ENCODE results near the gene GNG11.
A peak's percentile ranks its signal among the peaks of the same experiment; 100 is the strongest.
"Not testable (repeated sequence)": the region's sequence is repeated elsewhere in the genome, so short reads cannot be mapped to it uniquely, and the experiment has no call there.

Gene GNG11

DNA sequence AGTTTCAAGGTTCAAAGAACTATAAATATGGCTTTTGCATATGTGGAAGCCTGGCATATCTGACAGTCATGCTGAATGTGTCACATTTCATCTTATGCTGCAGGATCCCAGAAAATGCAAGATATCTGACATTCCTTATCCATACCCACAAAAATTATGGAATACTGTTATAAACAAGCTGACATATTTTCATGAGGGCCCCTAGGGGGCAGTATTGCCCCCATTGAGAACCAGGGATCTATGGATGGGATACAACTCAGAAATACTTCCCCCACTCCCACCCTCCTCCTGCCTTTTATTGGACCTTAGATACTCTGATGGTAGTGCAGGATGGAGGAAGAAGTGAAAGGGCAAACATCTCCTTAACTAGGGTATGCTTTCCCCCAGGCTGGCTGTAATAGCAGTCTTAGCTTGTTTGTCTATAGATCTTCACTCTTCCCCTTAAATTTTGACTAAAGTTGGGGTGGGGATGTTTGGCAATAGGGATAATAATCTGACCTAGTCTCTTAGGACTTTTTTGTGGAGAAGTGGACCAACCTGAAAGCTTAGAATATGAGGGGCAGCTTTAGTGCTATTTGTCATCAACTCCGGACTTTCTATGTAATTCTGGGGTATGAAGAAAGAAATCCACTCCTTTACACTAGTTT, 18.6 kb upstream of the GNG11 start:
- DNase-seq (ENCODE audit: extremely low spot score), result peak; percentile 39
- ChIA-PET CTCF (interaction anchor here (0.5 to 1.2 kb wide), 8 partner anchors 12 to 592 kb away, joined by 3 to 4 read pairs (median 3); partner anchors contain the start of gene TFPI2), POLR2A (no interaction called here)
- no peak for TF ChIP-seq HDGF (IDR thresholded peaks at IDR 0.05; ENCODE audit: borderline replicate concordance)
- TF ChIP-seq ZNF384 (IDR thresholded peaks at IDR 0.05), result no peak
- TF ChIP-seq ARNT (IDR thresholded peaks at IDR 0.05), result no peak
- no peak for TF ChIP-seq SUZ12 (IDR thresholded peaks at IDR 0.05)
- no peak for TF ChIP-seq FOXA1 (IDR thresholded peaks at IDR 0.05)
- no peak for TF ChIP-seq L3MBTL2 (conservative IDR thresholded peaks at IDR 0.05)
- TF ChIP-seq LEF1 (IDR thresholded peaks at IDR 0.05; ENCODE audit: borderline replicate concordance), result no peak
- TF ChIP-seq FOXM1 (IDR thresholded peaks at IDR 0.05; ENCODE audit: borderline replicate concordance), result no peak
- no peak for TF ChIP-seq CTBP1 (IDR thresholded peaks at IDR 0.05; ENCODE audit: borderline replicate concordance)
- TF ChIP-seq BHLHE40 (IDR thresholded peaks at IDR 0.05; ENCODE audit: borderline replicate concordance), result no peak
- TF ChIP-seq TARDBP (IDR thresholded peaks at IDR 0.05), result no peak

- CTCF ChIA-PET, result interaction anchor here (0.9 kb wide), 1 partner anchor 14 kb away, joined by 3 read pairs; no protein-coding TSS in a partner anchor
- POLR2A ChIA-PET, result no interaction called here
- TF ChIP-seq SP1 (IDR thresholded peaks at IDR 0.05) (no peak), NFRKB (IDR thresholded peaks at IDR 0.05) (no peak), FOXA1 (IDR thresholded peaks at IDR 0.05) (no peak), TARDBP (IDR thresholded peaks at IDR 0.05) (no peak), BHLHE40 (IDR thresholded peaks at IDR 0.05; ENCODE audit: borderline replicate concordance) (no peak), SUZ12 (IDR thresholded peaks at IDR 0.05) (no peak), ELF4 (IDR thresholded peaks at IDR 0.05) (no peak), L3MBTL2 (conservative IDR thresholded peaks at IDR 0.05) (no peak), HDGF (IDR thresholded peaks at IDR 0.05; ENCODE audit: borderline replicate concordance) (no peak), CTBP1 (IDR thresholded peaks at IDR 0.05; ENCODE audit: borderline replicate concordance) (no peak), FOXM1 (IDR thresholded peaks at IDR 0.05; ENCODE audit: borderline replicate concordance) (no peak), ARNT (IDR thresholded peaks at IDR 0.05) (no peak), ZNF384 (IDR thresholded peaks at IDR 0.05) (no peak), FOXK2 (IDR thresholded peaks at IDR 0.05) (no peak), LEF1 (IDR thresholded peaks at IDR 0.05; ENCODE audit: borderline replicate concordance) (no peak)
- TF ChIP-seq, protein P1, sequence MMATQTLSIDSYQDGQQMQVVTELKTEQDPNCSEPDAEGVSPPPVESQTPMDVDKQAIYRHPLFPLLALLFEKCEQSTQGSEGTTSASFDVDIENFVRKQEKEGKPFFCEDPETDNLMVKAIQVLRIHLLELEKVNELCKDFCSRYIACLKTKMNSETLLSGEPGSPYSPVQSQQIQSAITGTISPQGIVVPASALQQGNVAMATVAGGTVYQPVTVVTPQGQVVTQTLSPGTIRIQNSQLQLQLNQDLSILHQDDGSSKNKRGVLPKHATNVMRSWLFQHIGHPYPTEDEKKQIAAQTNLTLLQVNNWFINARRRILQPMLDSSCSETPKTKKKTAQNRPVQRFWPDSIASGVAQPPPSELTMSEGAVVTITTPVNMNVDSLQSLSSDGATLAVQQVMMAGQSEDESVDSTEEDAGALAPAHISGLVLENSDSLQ (IDR thresholded peaks at IDR 0.05), result no peak
- no peak for DNase-seq (ENCODE audit: extremely low spot score)
These were observed 15.3 kb upstream of the GNG11 start, which contains the start of gene GNGT1 for GRCh38 chr7:93906267-93906666. Gene GNGT1, plus strand, starts transcription at chr7:93906567. Its CDS starts 180 bp downstream, at chr7:93906747.

GRCh38 chr7:93910076-93910994, 11.2 kb upstream of the GNG11 start:
- ChIA-PET POLR2A (interaction anchor here (1.3 kb wide), 1 partner anchor 11 kb away, joined by 5 read pairs; the partner anchor contains the start of gene GNG11), CTCF (interaction anchor here (0.6 kb wide), 2 partner anchors 10 to 526 kb away, joined by 3 to 7 read pairs; no protein-coding TSS in a partner anchor)
- DNase-seq (ENCODE audit: extremely low spot score), result no peak
- TF ChIP-seq FOXK2 (IDR thresholded peaks at IDR 0.05) (no peak), FOXA1 (IDR thresholded peaks at IDR 0.05) (no peak), ELF4 (IDR thresholded peaks at IDR 0.05) (no peak), CTBP1 (IDR thresholded peaks at IDR 0.05; ENCODE audit: borderline replicate concordance) (no peak), ZNF384 (IDR thresholded peaks at IDR 0.05) (no peak), TARDBP (IDR thresholded peaks at IDR 0.05) (no peak), SUZ12 (IDR thresholded peaks at IDR 0.05) (no peak), NFRKB (IDR thresholded peaks at IDR 0.05) (no peak), HDGF (IDR thresholded peaks at IDR 0.05; ENCODE audit: borderline replicate concordance) (no peak), L3MBTL2 (conservative IDR thresholded peaks at IDR 0.05) (no peak), BHLHE40 (IDR thresholded peaks at IDR 0.05; ENCODE audit: borderline replicate concordance) (no peak), LEF1 (IDR thresholded peaks at IDR 0.05; ENCODE audit: borderline replicate concordance) (no peak), FOXM1 (IDR thresholded peaks at IDR 0.05; ENCODE audit: borderline replicate concordance) (no peak), ARNT (IDR thresholded peaks at IDR 0.05) (no peak), SP1 (IDR thresholded peaks at IDR 0.05) (no peak)
- TF ChIP-seq, protein P1 (IDR thresholded peaks at IDR 0.05), result no peak

- POLR2A ChIA-PET; DNase-seq (ENCODE audit: extremely low spot score): not testable (repeated sequence)
- CTCF ChIA-PET, result interaction anchor here (0.6 kb wide), 1 partner anchor 176 kb away, joined by 3 read pairs; no protein-coding TSS in a partner anchor
These were observed 10.3 kb upstream of the GNG11 start for GRCh38 chr7:93911242-93911641.

- CTCF ChIA-PET, result interaction anchor here (0.6 kb wide), 1 partner anchor 176 kb away, joined by 3 read pairs; no protein-coding TSS in a partner anchor
- POLR2A ChIA-PET; DNase-seq (ENCODE audit: extremely low spot score): not testable (repeated sequence)
These were observed 9.9 kb upstream of the GNG11 start for GRCh38 chr7:93911661-93912060.

GRCh38 chr7:93913197-93913596, 8.3 kb upstream of the GNG11 start:
- TF ChIP-seq ELF4 (IDR thresholded peaks at IDR 0.05) (no peak), NFRKB (IDR thresholded peaks at IDR 0.05) (no peak), LEF1 (IDR thresholded peaks at IDR 0.05; ENCODE audit: borderline replicate concordance) (no peak), HDGF (IDR thresholded peaks at IDR 0.05; ENCODE audit: borderline replicate concordance) (no peak), ARNT (IDR thresholded peaks at IDR 0.05) (no peak), FOXK2 (IDR thresholded peaks at IDR 0.05) (no peak), L3MBTL2 (conservative IDR thresholded peaks at IDR 0.05) (no peak), SUZ12 (IDR thresholded peaks at IDR 0.05) (no peak), SP1 (IDR thresholded peaks at IDR 0.05) (no peak), BHLHE40 (IDR thresholded peaks at IDR 0.05; ENCODE audit: borderline replicate concordance) (no peak), FOXA1 (IDR thresholded peaks at IDR 0.05) (no peak), TARDBP (IDR thresholded peaks at IDR 0.05) (no peak), ZNF384 (IDR thresholded peaks at IDR 0.05) (no peak), FOXM1 (IDR thresholded peaks at IDR 0.05; ENCODE audit: borderline replicate concordance) (no peak), CTBP1 (IDR thresholded peaks at IDR 0.05; ENCODE audit: borderline replicate concordance) (no peak)
- TF ChIP-seq, protein P1 (IDR thresholded peaks at IDR 0.05), result no peak
- CTCF ChIA-PET, result no interaction called here
- POLR2A ChIA-PET, result no interaction called here
- no peak for DNase-seq (ENCODE audit: extremely low spot score)

Measured in HEK293T (cell line).